HG03558 (cell line): Measurements from ENCODE around the gene CALR3.
"Not testable (repeated sequence)": the region's sequence is repeated elsewhere in the genome, so short reads cannot be mapped to it uniquely, and the experiment has no call there.

ENCODE experiments used
- ATAC-seq: cut with Tn5 transposase; IDR thresholded peaks from one replicate; pipeline ENCODE4 v1.9.1; 2021; ENCODE audit warnings: moderate number of reproducible peaks; ENCODE audit not compliant: unreplicated experiment; ENCODE audit errors: extremely low read depth

CALR3 gene, protein sequence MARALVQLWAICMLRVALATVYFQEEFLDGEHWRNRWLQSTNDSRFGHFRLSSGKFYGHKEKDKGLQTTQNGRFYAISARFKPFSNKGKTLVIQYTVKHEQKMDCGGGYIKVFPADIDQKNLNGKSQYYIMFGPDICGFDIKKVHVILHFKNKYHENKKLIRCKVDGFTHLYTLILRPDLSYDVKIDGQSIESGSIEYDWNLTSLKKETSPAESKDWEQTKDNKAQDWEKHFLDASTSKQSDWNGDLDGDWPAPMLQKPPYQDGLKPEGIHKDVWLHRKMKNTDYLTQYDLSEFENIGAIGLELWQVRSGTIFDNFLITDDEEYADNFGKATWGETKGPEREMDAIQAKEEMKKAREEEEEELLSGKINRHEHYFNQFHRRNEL

DNA sequence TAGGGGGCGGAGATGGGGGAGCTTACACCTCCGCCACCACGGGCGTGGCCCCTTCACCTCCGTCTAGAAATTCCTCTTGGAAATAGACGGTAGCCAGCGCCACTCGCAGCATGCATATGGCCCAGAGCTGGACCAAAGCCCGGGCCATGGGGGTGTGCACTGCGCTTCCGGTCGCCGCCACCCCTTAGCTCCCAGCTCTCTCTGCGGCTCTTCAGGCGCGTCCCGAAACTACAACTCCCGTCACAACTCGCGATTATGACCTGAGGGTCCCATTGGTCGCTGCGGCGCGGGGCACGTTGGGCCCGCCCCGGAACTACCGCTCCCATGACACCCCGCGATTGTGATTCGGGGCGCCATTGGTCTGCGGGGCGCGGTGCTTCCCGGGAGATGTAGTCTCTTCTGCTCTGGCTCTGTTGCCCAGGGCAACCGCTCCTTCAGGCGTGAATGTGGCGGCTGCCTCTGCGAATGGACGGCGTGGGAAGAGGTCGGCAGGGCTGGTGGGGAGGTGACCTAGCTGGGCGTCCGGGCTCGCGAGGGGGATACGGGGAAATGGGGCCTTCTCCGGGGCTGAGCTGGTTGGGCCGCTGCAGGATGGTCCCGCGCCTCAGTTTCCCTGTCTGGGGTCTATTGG is at the start of gene CALR3, which contains the start of gene C19orf44:
Gene CALR3 (minus strand): TSS at position 186 of the 631 bp plus-strand sequence. CDS start 38 bp downstream, at position 148.
Gene C19orf44 (plus strand): TSS at position 413 of the 631 bp plus-strand sequence. CDS start 4,399 bp downstream, outside the sequence.
- peak; percentile 82 for ATAC-seq

DNA sequence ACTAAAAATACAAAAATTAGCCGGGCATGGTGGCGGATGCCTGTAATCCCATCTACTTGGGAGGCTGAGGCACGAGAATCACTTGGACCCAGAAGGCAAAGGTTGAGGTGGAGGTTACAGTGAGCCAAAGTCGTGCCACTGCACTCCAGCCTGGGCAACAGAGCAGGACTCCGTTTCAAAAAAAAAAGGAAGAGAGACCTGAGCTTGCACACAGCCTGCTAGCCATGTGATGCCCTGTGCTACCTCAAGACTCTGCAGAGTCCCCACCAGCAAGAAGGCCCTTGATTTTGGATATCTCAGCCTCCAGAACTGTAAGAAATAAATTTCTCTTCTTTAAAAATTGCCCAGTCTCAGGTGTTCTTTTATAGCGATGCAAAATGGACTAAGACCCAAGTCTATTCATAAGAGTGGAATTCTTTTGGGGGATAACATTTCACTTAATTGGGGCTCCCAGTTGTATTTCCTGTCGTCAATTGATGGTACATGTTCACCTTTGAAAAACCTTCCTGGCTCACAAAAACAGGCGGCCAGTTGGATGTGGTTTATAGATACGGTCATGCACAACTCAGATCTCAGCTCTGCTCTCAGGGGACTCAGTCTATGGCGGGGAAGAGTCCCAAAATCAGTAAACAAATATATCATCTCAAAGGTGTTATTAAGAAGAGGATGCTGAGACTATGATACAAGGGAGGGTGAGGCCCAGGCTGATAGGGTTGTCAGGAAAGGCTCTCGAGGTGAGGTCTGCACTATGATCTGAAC is 48.7 kb upstream of the CALR3 start:
- no peak for ATAC-seq

DNA sequence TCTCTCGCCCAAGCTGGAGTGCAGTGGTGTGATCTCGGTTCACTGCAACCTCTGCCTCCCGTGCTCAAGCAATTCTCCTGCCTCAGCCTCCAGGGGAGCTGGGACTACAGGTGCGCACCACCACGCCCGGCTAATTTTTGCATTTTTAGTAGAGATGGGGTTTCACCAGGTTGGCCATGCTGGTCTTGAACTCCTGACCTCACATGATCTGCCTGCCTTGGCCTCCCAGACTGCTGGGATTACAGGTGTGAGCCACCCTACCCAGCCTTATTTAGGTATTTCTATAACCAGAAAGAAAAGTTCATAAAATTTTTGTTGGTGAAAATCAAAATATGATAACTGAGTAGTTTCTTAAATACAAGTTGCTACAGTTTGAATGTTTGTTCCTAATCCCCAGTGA is 47.8 kb upstream of the CALR3 start:
- ATAC-seq = not testable (repeated sequence)

DNA sequence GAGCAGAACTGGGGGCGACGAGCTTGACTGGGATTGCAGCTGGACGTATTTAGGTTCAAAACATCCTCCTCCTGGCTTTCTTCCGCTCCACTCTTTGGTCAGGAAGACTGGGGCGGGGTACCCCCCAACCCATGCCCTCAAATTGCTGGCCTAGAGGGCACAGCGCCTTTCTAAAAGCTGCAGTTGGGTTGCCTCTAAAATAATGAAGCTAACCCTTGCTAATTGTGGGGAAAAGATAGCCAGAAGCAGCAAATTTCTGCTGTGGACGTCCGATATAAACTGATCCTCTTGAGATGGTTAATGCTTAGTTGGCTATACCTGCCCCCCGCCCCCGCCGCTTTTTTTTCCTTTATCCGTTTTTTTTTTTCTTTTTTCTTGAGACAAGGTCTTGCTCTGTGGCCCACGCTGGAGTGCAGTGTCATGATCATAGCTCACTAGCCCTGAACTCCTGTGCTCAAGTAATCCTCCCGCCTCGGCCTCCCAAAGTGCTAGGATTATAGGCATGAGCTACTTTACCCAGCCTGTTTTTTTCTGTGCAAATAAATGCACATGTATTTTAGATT is 47.0 kb upstream of the CALR3 start:
- no peak for ATAC-seq

GRCh38 chr19:16542045-16542909 is 46.3 kb upstream of the CALR3 start, which contains the start of gene CHERP:
Gene CHERP, minus strand, starts transcription at chr19:16542437. Its CDS starts 59 bp downstream, at chr19:16542378.
- ATAC-seq = peak; percentile 58

GRCh38 chr19:16541526-16542044 is 45.6 kb upstream of the CALR3 start:
- ATAC-seq = no peak

DNA sequence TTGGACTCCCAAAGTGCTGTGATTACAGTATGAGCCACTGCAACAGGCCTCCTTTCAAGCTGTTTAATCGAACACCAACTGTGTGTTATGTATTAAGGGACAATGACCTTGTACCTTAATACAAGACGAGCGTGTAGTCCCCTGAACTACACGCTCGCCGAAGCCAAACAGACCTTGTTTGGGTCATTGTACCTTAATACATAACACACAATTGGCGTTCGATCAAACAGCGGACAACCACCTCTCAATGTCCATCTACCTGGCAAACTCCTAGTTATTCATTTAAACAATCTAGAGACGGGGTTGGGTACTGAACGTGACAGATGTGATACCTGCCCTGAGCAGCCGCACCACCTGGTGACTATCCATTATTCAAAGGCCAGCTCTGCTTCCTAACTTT is 45.0 kb upstream of the CALR3 start:
- no peak for ATAC-seq

DNA sequence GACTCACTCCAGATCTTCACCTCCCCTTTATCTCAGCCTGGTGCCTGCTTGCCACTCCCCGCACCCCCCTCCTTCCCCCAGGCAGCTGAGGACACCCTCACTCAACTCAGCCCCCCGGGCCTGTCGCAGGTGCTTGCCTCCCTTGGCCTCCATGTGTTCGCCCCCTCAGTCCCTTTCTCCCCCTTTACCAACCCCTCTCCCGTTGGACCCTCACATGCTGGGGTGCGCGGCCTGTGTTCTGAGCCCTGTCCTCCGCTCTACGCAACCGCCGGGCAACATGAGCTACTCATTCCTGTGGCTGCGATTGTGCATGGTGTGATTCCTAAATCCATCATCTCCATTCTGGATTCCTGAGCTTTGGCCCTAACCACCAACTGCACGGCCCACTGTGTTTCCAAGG is 41.1 kb upstream of the CALR3 start:
- no peak for ATAC-seq

DNA sequence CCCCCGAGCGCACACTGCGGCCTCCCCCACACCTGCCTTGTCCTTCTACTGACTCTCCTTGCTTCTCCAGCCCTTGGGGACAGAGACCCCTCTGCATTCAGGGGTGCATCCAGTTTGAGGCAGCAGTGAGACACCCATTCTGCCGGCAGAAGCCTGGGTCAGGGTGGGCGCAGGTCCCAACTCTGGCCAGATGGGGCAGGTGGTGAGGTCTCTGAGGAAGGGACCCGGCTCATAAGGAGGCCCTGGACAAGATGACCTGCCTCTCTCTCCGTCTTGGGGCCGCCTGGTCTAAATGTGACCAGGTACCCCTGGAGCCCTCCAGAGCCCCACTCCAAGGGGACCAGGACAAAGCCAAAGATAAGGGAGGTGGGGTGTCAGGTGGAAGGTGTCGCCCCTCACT is 40.2 kb upstream of the CALR3 start:
- ATAC-seq = no peak

- ATAC-seq = no peak
Observed at GRCh38 chr19:16535381-16535780, 39.4 kb upstream of the CALR3 start.

DNA sequence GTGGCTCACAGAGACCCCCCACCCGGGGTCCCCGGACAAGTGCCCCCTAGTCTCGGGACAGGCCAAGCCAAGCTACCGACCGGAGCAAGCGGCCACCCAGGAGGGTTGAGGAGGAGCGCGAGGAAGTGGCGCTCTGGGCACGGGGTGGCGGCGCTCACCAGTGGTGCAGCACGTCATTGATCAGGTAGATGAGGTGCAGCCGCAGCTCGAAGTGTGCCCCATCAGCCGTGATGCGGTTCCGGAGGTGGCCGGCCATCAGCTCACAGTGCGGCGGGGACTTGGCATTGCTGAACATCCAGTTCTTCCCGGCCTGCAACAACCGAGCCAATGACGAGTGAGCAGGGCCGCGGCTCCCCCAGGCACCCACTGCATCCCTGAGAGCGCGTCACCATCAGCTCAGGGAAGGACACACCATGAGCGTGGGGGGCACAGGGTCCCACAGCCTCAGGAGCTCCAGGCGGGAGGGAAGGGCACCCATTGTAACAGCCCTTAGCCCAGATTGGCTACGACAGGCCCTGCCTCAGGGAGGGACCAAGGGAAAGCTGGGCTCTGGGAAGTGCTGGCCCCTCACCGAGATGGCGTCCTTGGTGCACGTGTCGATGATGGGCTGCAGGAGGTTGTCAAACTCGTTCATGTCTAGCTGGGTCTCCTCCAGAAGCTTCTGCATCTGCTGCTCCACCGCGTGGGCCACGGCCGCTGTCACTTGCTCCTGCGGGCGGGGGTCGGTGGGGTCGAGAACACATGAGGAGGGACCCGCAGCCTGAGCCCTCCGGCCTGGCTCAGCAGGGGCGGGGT is 36.7 kb upstream of the CALR3 start:
- no peak for ATAC-seq

DNA sequence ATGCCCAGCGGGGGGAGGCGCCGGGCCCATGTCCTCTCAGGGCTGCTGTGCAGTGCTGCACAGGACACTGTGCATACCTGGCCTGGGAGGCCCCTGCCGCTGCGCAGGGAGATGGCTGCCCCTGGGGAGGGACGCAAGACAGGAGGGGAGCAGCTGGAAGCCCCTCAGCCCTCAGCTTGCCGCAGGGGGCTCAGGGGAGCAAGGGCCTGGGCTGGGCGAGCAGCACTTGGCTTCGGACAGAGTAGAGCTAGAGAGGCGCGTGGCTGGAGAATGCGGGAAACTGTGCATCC is 35.4 kb upstream of the CALR3 start:
- no peak for ATAC-seq

DNA sequence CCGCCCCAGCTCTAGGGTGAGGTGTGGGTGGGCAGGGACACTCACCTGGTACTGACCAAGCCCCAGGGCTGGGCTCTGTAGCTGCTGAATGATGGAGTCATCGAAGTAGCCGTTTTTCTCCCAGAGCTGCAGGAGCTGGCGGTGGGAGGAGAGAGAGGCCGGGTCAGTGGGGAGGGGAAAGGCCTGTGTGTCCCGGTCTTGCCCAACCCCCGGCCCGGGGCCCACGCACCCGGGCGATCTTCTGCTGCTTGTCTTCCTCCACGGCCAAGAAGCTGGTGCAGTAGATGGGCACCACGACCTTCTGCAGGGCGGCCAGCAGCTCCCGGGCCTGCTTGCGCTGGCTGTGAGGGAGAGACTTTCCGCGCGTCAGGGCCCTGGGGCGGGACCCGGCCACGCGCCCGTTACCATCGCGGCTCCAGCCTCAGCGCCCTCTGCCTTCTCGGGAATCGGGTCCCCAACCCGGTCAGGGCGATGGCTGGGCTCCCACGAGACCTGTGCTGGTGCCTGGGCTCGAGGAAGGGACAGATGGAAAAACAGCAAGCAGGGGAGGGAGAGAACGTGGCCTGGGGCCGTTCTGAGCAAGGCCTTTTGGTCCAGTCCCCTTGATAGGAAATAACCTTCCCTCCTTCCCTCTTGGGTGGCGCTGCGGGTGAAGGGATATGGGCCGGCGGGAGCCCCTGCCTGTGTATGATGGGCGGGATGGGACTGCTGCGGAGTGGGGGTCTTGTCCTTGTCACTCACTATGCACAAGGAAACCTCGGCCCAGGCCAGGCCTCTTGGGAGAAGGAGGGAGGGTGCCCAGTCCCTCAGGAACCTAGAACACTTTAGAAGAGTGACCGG is 34.8 kb upstream of the CALR3 start:
- ATAC-seq = no peak

- ATAC-seq = no peak
Observed at GRCh38 chr19:16529466-16530144, 33.6 kb upstream of the CALR3 start.

DNA sequence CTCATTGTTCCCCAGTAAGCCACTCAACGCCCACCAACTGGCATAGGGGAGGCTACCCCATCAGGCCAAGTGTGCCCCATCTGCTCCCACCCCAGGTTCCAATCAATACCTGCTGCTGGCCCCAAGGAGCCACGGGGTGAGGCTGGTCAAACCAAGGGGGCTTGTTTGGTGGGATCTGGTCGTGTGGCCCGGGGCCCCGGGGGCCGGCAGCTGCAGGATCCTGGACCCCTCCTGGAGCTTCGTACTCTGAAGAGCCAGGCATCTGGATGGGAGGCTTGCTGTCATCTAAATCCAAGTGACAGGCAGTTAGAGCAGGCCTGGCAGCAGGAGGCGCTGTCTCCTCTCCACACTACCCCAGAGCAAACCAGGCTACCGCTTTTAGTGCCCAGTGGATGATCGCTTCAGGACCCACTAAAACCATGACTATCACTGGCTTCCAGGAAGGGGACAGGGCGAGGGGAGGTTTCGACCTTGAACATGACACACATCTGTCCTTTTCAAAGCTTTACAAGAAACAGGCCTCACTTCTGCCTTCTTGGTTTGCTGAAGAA is 32.1 kb upstream of the CALR3 start:
- ATAC-seq = no peak

DNA sequence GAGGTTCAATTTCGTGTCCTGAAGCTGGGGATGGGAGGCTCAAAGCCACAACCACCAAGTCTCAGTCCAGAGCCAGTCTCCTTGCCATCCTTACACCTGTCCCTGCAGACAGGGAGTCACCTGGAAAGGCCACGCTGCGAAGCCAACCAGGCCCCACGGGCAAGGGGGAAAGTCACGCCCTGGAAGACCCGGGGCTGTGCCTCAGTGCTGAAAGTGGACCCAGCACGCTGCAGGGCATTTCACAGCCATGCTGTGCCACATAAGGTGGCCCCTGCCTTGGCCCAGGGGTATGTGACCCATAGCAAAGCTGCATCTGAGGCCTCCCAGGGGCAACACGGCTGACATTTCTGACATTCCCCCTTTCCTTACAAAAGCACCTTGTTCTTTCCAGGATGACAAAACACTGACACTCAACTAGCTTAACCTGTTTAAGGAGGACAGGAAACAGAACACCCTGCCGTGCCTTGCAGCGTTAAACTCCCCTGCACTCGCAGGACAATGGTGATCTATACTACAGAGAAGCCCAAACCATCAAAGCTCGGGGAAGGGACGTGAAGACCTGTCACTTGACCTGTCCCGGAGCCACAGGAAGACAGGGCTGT is 31.5 kb upstream of the CALR3 start:
- ATAC-seq = no peak
